HCT116 (cell line): ENCODE measurements around the gene CYP3A4.

Source experiments
- CTCF ChIP-seq, 3 experiments: fragments of 200-600 bp in 1 of 3; sonication (generic) in 1 of 3; IDR thresholded peaks in 2 of 3; conservative IDR thresholded peaks in 1 of 3; 2 replicates each; pipeline ENCODE4 v1.5.1; 2012 to 2017; ENCODE audit warnings: low read depth in 2 of 3, low read length in 2 of 3, antibody characterized with exemption in 1 of 3, borderline replicate concordance in 1 of 3, control low read depth in 1 of 3, mild to moderate bottlenecking in 1 of 3, mixed read lengths in 1 of 3, mixed run types in 1 of 3, moderate library complexity in 1 of 3; ENCODE audit not compliant: insufficient read depth in 1 of 3
- EZH2 ChIP-seq: fragments of 200-600 bp; sonication (generic); IDR thresholded peaks from 2 replicates; pipeline ENCODE4 v1.6.1; 2017; ENCODE audit warnings: antibody characterized with exemption, mixed run types
- EZH2phosphoT487 ChIP-seq: fragments of 200-600 bp; IDR thresholded peaks from 2 replicates; pipeline ENCODE4 v1.6.1; 2018; ENCODE audit warnings: antibody characterized with exemption, borderline replicate concordance
- MAX ChIP-seq: IDR thresholded peaks from 2 replicates; pipeline ENCODE4 v1.6.1; 2012
- POLR2A ChIP-seq: IDR thresholded peaks from 2 replicates; pipeline ENCODE4 v1.7.0; 2011; ENCODE audit warnings: borderline replicate concordance; ENCODE audit not compliant: insufficient read depth, insufficient read length; ENCODE audit errors: extremely low read depth
- POLR2AphosphoS5 ChIP-seq: IDR thresholded peaks from 2 replicates; pipeline ENCODE4 v1.6.1; 2011; ENCODE audit warnings: mild to moderate bottlenecking, low read depth, low read length, moderate library complexity
- RAD21 ChIP-seq: IDR thresholded peaks from 2 replicates; pipeline ENCODE4 v1.6.1; 2012; ENCODE audit warnings: low read depth, mild to moderate bottlenecking
- SIN3A ChIP-seq: IDR thresholded peaks from 2 replicates; pipeline ENCODE4 v1.6.1; 2012; ENCODE audit warnings: low read depth
- SP1 ChIP-seq: IDR thresholded peaks from 2 replicates; pipeline ENCODE4 v1.6.1; 2012; ENCODE audit warnings: low read depth
- ZNF274 ChIP-seq: fragments of 200-500 bp; sonication (Bioruptor generic); IDR thresholded peaks from 2 replicates; pipeline ENCODE4 v1.6.1; 2014; ENCODE audit warnings: mild to moderate bottlenecking, low read depth, low read length, inconsistent platforms
- TF ChIP-seq, protein P1 (sequence below): IDR thresholded peaks from 2 replicates; pipeline ENCODE4 v1.6.1; 2012

- TF ChIP-seq CTCF (IDR thresholded peaks at IDR 0.05 in 2 of 3, conservative IDR thresholded peaks at IDR 0.05 in 1 of 3; ENCODE audit: borderline replicate concordance in 1 of 3, insufficient read depth in 1 of 3, low read depth in 2 of 3, low read length in 2 of 3), result no peak
- no peak for TF ChIP-seq POLR2AphosphoS5
- no peak for TF ChIP-seq EZH2phosphoT487
- no peak for TF ChIP-seq SP1
- TF ChIP-seq RAD21, result no peak
- no peak for TF ChIP-seq SIN3A
- no peak for TF ChIP-seq POLR2A
- TF ChIP-seq ZNF274, result no peak
- no peak for TF ChIP-seq EZH2
- TF ChIP-seq MAX, result no peak
- TF ChIP-seq, protein P1, sequence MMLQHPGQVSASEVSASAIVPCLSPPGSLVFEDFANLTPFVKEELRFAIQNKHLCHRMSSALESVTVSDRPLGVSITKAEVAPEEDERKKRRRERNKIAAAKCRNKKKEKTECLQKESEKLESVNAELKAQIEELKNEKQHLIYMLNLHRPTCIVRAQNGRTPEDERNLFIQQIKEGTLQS, result no peak
Measured at GRCh38 chr7:99748846-99749579, 35.0 kb downstream of the CYP3A4 start.
